ENCODE results near the gene HELB. TPM values are rescaled to one million over a fixed set of nuclear protein-coding genes. Genes with fewer than 3 reads are reported as not detected.

The HELB gene
- total RNA-seq, 1 donor from 2014 or later: 2.6 TPM

GRCh38 chr12:66365718-66366490 is 63.6 kb downstream of the HELB start:
- peak; percentile 22 for DNase-seq (ENCODE audit: low read depth)
- no peak overlapping the region for H3K4me3 ChIP-seq (ENCODE audit: low read depth, low read length)
- no peaks in the 10 kb centered on the region for H3K36me3 ChIP-seq (ENCODE audit: control insufficient read depth, insufficient read depth, low read length)
- TF ChIP-seq CTCF (IDR thresholded peaks at IDR 0.05; ENCODE audit: insufficient read depth, low read length, severe bottlenecking): no peak
- no peak for FAIRE-seq
- H3K27me3 ChIP-seq (ENCODE audit: control insufficient read depth, insufficient read depth, low read length): no peaks in the 10 kb centered on the region

GRCh38 chr12:66367015-66367667 is 64.8 kb downstream of the HELB start:
- H3K36me3 ChIP-seq (ENCODE audit: control insufficient read depth, insufficient read depth, low read length): no peaks in the 10 kb centered on the region
- H3K4me3 ChIP-seq (ENCODE audit: low read depth, low read length): no peak overlapping the region
- FAIRE-seq (no peak), DNase-seq (ENCODE audit: low read depth) (no peak)
- no peak for TF ChIP-seq CTCF (IDR thresholded peaks at IDR 0.05; ENCODE audit: insufficient read depth, low read length, severe bottlenecking)
- no peaks in the 10 kb centered on the region for H3K27me3 ChIP-seq (ENCODE audit: control insufficient read depth, insufficient read depth, low read length)

- Histone ChIP-seq H3K4me3 (ENCODE audit: low read depth, low read length) (no peak overlapping the region), H3K27me3 (ENCODE audit: control insufficient read depth, insufficient read depth, low read length) (no peaks in the 10 kb centered on the region), H3K36me3 (ENCODE audit: control insufficient read depth, insufficient read depth, low read length) (no peaks in the 10 kb centered on the region)
- no peak for TF ChIP-seq CTCF (IDR thresholded peaks at IDR 0.05; ENCODE audit: insufficient read depth, low read length, severe bottlenecking)
- DNase-seq (ENCODE audit: low read depth) (no peak), FAIRE-seq (no peak)
Measured at GRCh38 chr12:66371982-66372381, 69.7 kb downstream of the HELB start.

GRCh38 chr12:66375560-66375959 is 73.3 kb downstream of the HELB start:
- no peak for TF ChIP-seq CTCF (IDR thresholded peaks at IDR 0.05; ENCODE audit: insufficient read depth, low read length, severe bottlenecking)
- H3K27me3 ChIP-seq (ENCODE audit: control insufficient read depth, insufficient read depth, low read length): no peaks in the 10 kb centered on the region
- H3K36me3 ChIP-seq (ENCODE audit: control insufficient read depth, insufficient read depth, low read length): no peaks in the 10 kb centered on the region
- DNase-seq (ENCODE audit: low read depth) (no peak), FAIRE-seq (no peak)
- no peak overlapping the region for H3K4me3 ChIP-seq (ENCODE audit: low read depth, low read length)

- no peak for TF ChIP-seq CTCF (IDR thresholded peaks at IDR 0.05; ENCODE audit: insufficient read depth, low read length, severe bottlenecking)
- H3K27me3 ChIP-seq (ENCODE audit: control insufficient read depth, insufficient read depth, low read length): no peaks in the 10 kb centered on the region
- H3K36me3 ChIP-seq (ENCODE audit: control insufficient read depth, insufficient read depth, low read length): no peaks in the 10 kb centered on the region
- DNase-seq (ENCODE audit: low read depth): no peak
- no peak for FAIRE-seq
- H3K4me3 ChIP-seq (ENCODE audit: low read depth, low read length): no peak overlapping the region
Measured at GRCh38 chr12:66379616-66380015, 77.3 kb downstream of the HELB start.
